Neural cell (in vitro differentiated cells): ENCODE results near the gene ARFGAP3. TPM values are rescaled to one million over a fixed set of nuclear protein-coding genes. Genes with fewer than 3 reads are reported as not detected.

Experiments
- H2AFZ ChIP-seq: fragments of 200-600, 300-800 bp; sonication (generic), shearing (Covaris generic); 2 replicates; pipeline ENCODE4 v1.6.0; 2014; ENCODE audit warnings: low read depth, mild to moderate bottlenecking, antibody characterized with exemption, low read length, moderate library complexity
- H3F3A ChIP-seq: fragments of 200-600 bp; shearing (Covaris generic); 2 replicates; pipeline ENCODE4 v1.6.1; 2016; ENCODE audit warnings: mild to moderate bottlenecking, moderate library complexity, mixed read lengths, antibody characterized with exemption, low read length; ENCODE audit not compliant: insufficient read depth, poor library complexity, severe bottlenecking
- H3K27ac ChIP-seq: fragments of 200-600, 300-800 bp; sonication (generic), shearing (Covaris generic); 2 replicates; pipeline ENCODE4 v1.5.1; 2014; ENCODE audit warnings: mild to moderate bottlenecking, low read length, moderate library complexity
- H3K27me3 ChIP-seq: fragments of 300-800, 200-600 bp; sonication (generic), shearing (Covaris generic); 2 replicates; pipeline ENCODE4 v1.6.0; 2014; ENCODE audit warnings: mild to moderate bottlenecking, low read depth, low read length, moderate library complexity; ENCODE audit not compliant: insufficient read depth
- H3K36me3 ChIP-seq: fragments of 300-800, 200-600 bp; sonication (generic), shearing (Covaris generic); 2 replicates; pipeline ENCODE4 v1.5.1; 2014; ENCODE audit warnings: mild to moderate bottlenecking, antibody characterized with exemption, low read length, moderate library complexity; ENCODE audit not compliant: insufficient read depth
- H3K4me2 ChIP-seq: fragments of 300-800, 200-600 bp; sonication (generic), shearing (Covaris generic); 2 replicates; pipeline ENCODE4 v1.6.0; 2014; ENCODE audit warnings: mild to moderate bottlenecking, low read length
- H3K4me3 ChIP-seq: fragments of 300-800, 200-600 bp; sonication (generic), shearing (Covaris generic); 2 replicates; pipeline ENCODE4 v1.5.1; 2014; ENCODE audit warnings: mild to moderate bottlenecking, low read length, moderate library complexity
- H3K79me2 ChIP-seq: fragments of 200-600 bp; shearing (Covaris generic); replicated peaks from 2 replicates; pipeline ENCODE4 v1.6.0; 2014; ENCODE audit warnings: mild to moderate bottlenecking, low read length, moderate library complexity; ENCODE audit not compliant: insufficient read depth
- H3K9ac ChIP-seq: fragments of 300-800, 200-600 bp; sonication (generic), shearing (Covaris generic); 2 replicates; pipeline ENCODE4 v1.6.1; 2016; ENCODE audit warnings: mild to moderate bottlenecking, low read length, mixed read lengths
- H3K9me2 ChIP-seq: fragments of 200-600 bp; shearing (Covaris generic); 2 replicates; pipeline ENCODE4 v1.6.1; 2016; ENCODE audit warnings: mild to moderate bottlenecking, low read length, mixed read lengths; ENCODE audit not compliant: insufficient read depth
- H3K9me3 ChIP-seq: fragments of 200-600, 300-800 bp; sonication (generic), shearing (Covaris generic); 2 replicates; pipeline ENCODE4 v1.6.1; 2016; ENCODE audit warnings: mild to moderate bottlenecking, mixed run types, low read length, moderate library complexity, mixed read lengths
- H4K20me1 ChIP-seq: fragments of 200-600 bp; shearing (Covaris generic); 2 replicates; pipeline ENCODE4 v1.6.1; 2016; ENCODE audit warnings: mild to moderate bottlenecking, mixed run types; ENCODE audit not compliant: insufficient read depth
- EP300 ChIP-seq: fragments of 450-650 bp; conservative IDR thresholded peaks from 2 replicates; pipeline ENCODE4 v1.6.1; 2014; ENCODE audit warnings: antibody characterized with exemption, mild to moderate bottlenecking, moderate library complexity; ENCODE audit not compliant: poor library complexity, severe bottlenecking
- EZH2 ChIP-seq: fragments of 200-600, 300-800 bp; shearing (Covaris generic), sonication (generic); IDR thresholded peaks from 2 replicates; pipeline ENCODE4 v1.6.1; 2014; ENCODE audit warnings: antibody characterized with exemption, low read length, borderline replicate concordance, mild to moderate bottlenecking; ENCODE audit not compliant: insufficient read depth, poor library complexity, severe bottlenecking
- MXI1 ChIP-seq: fragments of 450-650 bp; conservative IDR thresholded peaks from 2 replicates; pipeline ENCODE4 v1.6.1; 2014; ENCODE audit warnings: antibody characterized with exemption, mild to moderate bottlenecking; ENCODE audit not compliant: poor library complexity, severe bottlenecking
- POLR2AphosphoS5 ChIP-seq: IDR thresholded peaks from 2 replicates; pipeline ENCODE4 v1.6.1; 2012
- RAD21 ChIP-seq: fragments of 450-650 bp; conservative IDR thresholded peaks from 2 replicates; pipeline ENCODE4 v1.6.1; 2014; ENCODE audit warnings: antibody characterized with exemption, mild to moderate bottlenecking, moderate library complexity
- REST ChIP-seq: IDR thresholded peaks from 2 replicates; pipeline ENCODE4 v1.6.1; 2012; ENCODE audit warnings: borderline replicate concordance
- SMC3 ChIP-seq: fragments of 450-650 bp; conservative IDR thresholded peaks from 2 replicates; pipeline ENCODE4 v1.6.1; 2014; ENCODE audit warnings: antibody characterized with exemption, mild to moderate bottlenecking, moderate library complexity; ENCODE audit not compliant: poor library complexity
- TAF1 ChIP-seq: IDR thresholded peaks from 2 replicates; pipeline ENCODE4 v1.6.1; 2012; ENCODE audit warnings: low read depth
- polyA plus RNA-seq: library from polyadenylated mRNA; depleted of rRNA; stranded (reverse); fragments of >200 nt; gene quantifications from 2 replicates; pipeline ENCODE4 v1.2.3, GENCODE V29; 2014
- TF ChIP-seq, protein P1 (sequence below): fragments of 450-650 bp; IDR thresholded peaks from 2 replicates; pipeline ENCODE4 v1.5.1; 2014; ENCODE audit warnings: antibody characterized with exemption, mild to moderate bottlenecking, moderate library complexity; ENCODE audit not compliant: poor library complexity, severe bottlenecking

Gene ARFGAP3
- polyA plus RNA-seq, 1 donor from 2014 or later: 80.7 TPM

- H3K4me2 ChIP-seq: no peak overlapping the region
- no peak overlapping the region for H3K4me3 ChIP-seq
- H3K27ac ChIP-seq: no peak overlapping the region
Measured at GRCh38 chr22:42868751-42869251, 11.7 kb upstream of the ARFGAP3 start.

DNA sequence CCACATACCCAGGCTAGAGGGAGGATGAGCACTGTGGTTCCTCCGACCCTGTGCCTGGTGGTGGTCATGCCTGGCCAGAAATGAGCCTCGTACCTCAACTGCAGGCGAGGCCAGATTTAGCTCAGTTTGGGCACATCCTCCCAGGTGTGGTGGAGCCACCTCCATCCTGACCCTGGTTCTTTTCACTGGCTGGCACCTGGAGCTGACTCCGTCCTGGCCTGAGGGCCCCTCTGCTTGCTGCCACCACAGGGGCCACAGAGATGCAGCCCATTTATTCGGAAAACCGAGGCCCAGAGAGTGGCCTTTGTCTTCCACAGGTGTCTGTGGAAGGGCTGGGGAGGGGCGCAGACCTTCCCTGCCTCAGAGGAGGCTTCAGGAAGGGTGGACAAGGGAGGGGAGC, 9.0 kb upstream of the ARFGAP3 start:
- H3K36me3 ChIP-seq: no peaks in the 10 kb centered on the region
- H3K9ac ChIP-seq: no peak overlapping the region
- H3K27ac ChIP-seq: no peak overlapping the region
- no peak overlapping the region for H3K4me3 ChIP-seq
- H3K4me2 ChIP-seq: no peak overlapping the region
- no peaks in the 10 kb centered on the region for H3K27me3 ChIP-seq
- H3K9me2 ChIP-seq: no peaks in the 10 kb centered on the region
- H2AFZ ChIP-seq: no peak overlapping the region
- TF ChIP-seq RAD21 (no peak), EP300 (no peak), REST (no peak), TAF1 (no peak), POLR2AphosphoS5 (no peak), MXI1 (no peak), EZH2 (no peak)
- TF ChIP-seq, protein P1, sequence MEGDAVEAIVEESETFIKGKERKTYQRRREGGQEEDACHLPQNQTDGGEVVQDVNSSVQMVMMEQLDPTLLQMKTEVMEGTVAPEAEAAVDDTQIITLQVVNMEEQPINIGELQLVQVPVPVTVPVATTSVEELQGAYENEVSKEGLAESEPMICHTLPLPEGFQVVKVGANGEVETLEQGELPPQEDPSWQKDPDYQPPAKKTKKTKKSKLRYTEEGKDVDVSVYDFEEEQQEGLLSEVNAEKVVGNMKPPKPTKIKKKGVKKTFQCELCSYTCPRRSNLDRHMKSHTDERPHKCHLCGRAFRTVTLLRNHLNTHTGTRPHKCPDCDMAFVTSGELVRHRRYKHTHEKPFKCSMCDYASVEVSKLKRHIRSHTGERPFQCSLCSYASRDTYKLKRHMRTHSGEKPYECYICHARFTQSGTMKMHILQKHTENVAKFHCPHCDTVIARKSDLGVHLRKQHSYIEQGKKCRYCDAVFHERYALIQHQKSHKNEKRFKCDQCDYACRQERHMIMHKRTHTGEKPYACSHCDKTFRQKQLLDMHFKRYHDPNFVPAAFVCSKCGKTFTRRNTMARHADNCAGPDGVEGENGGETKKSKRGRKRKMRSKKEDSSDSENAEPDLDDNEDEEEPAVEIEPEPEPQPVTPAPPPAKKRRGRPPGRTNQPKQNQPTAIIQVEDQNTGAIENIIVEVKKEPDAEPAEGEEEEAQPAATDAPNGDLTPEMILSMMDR: no peak
- H3F3A ChIP-seq: no peaks in the 10 kb centered on the region
- H3K79me2 ChIP-seq: no peaks in the 10 kb centered on the region
- no peaks in the 10 kb centered on the region for H4K20me1 ChIP-seq
- no peaks in the 10 kb centered on the region for H3K9me3 ChIP-seq

More at GRCh38 chr22:42868751-42869251, 11.7 kb upstream of the ARFGAP3 start:
- Histone ChIP-seq H3K9me3 (no peaks in the 10 kb centered on the region), H3K36me3 (no peaks in the 10 kb centered on the region), H4K20me1 (no peaks in the 10 kb centered on the region), H3F3A (no peaks in the 10 kb centered on the region), H2AFZ (no peak overlapping the region), H3K9ac (no peak overlapping the region), H3K79me2 (no peaks in the 10 kb centered on the region), H3K9me2 (no peaks in the 10 kb centered on the region), H3K27me3 (no peaks in the 10 kb centered on the region)
- no peak for TF ChIP-seq MXI1
- TF ChIP-seq RAD21: no peak
- no peak for TF ChIP-seq EZH2
- TF ChIP-seq, protein P1: no peak
- TF ChIP-seq POLR2AphosphoS5: no peak
- TF ChIP-seq EP300: no peak
- no peak for TF ChIP-seq TAF1
- no peak for TF ChIP-seq SMC3
- TF ChIP-seq REST: no peak
